ENCODE measurements around the gene LRRC23. TPM values are rescaled to one million over a fixed set of nuclear protein-coding genes. Genes with fewer than 3 reads are reported as not detected.
"Not testable (repeated sequence)": the region's sequence is repeated elsewhere in the genome, so short reads cannot be mapped to it uniquely, and the experiment has no call there.

LRRC23 gene
- polyA plus RNA-seq, 10 donors, result 8.4 to 11.7 (median 10.2) TPM

GRCh38 chr12:6872073-6873048 is 32.3 kb upstream of the LRRC23 start:
- DNase-seq, result peak; percentile 84 to 94 (median 90)

DNA sequence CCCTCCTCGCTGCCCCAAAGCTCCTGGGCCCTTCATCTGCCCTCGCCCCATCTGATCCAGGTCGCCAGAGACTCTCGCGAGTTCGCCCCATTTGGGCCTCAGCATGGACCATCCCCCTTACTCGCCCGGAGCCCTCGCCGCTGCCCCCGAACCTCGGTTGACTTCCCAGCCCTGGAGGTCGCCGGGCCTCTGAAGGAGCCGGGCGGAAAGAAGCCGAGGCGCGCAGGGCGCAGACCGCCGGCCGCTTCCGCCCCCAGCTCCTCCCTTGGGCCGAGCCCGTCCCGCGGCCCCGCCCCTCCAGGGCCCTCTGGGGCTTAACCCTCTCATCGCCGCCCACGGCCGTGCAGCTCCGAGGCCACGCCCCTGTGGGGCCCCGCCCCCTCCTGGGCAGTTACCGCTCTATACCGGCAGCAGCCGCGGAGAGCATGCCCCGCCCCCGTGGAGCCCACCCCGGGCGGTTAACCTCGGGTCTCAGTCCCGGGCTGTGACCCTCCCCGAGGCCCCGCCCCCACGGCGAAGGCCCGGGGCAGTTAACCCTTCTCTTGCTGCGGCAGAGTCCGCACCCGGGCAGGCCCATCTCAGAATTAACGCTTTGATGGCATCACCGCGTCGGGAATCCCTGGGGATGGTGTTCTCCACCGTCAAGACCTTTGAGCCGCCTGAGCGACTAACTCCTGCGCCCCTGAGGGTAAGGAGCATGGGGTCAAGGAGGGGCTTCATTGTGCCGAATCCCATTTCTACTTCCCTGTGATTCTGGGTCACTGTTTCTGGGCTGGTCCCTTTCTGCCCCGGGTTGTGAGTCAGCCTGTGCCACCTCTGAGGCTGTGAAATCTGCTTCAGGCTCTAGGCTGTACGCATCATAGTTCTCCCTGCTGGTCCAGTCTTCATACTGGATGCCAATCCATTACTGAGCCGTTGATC is 31.3 kb upstream of the LRRC23 start, which contains the start of gene SPSB2:
TSS of gene SPSB2 (minus strand) at position 210 of the 921 bp plus-strand sequence. CDS start 402 bp downstream, outside the sequence.
- peak; percentile 93 to 98 (median 97) for DNase-seq

- DNase-seq, result not testable (repeated sequence)
These were observed 30.6 kb upstream of the LRRC23 start for GRCh38 chr12:6874015-6874368.

DNA sequence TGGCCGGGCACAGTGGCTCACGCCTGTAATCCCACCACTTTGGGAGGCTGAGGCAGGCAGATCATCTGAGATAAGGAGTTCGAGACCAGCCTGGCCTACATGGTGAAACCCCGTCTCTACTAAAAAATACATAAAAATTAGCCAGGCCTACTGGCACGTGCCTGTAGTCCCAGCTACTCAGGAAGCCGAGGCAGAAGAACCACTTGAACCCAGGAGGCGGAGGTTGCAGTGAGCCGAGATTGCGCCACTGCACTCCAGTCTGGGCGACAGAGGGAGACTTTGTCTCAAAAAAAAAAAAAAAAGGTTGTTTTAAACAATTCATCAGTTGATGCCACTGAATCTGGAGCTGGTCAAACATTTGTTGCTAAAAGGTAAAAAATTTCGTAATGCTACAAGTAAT is 24.8 kb upstream of the LRRC23 start:
- not testable (repeated sequence) for DNase-seq

DNA sequence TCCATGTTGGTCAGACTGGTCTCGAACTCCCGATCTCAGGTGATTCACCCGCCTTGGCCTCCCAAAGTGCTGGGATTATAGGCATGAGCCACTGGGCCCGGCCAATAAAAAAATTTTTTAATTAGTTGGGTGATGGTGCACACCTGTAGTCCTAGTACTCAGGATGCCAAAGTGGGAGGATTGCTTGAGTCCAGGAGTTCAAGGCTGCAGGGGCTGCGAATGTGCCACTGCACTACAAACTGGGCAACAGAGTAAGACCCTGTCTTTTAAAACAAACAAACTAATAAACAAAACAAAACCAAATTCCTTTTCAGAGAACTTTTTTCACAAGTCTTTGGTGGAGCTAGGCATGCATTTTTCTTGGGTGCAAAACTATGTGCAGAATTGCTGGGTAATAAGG is 21.4 kb upstream of the LRRC23 start:
- no peak for DNase-seq

DNA sequence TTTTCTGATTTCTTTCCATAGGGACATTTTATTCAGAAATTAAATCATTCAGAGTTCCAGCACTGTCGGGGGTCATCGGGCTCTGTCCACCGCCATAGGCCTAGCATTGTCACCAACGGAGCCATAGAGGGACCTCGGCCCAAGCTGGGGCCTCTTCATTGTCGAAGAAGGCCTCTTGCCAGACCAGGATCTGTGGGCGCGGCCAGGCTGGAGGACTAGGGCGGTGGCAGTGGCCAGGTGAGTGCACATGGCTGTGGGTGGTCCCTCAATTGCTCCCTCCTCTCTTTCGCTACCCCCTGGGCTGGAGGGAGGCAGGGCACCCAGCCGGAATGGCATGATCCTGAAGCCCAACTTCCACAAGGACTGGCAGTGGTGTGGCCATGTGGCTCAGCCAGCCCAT is 20.9 kb upstream of the LRRC23 start:
- no peak for DNase-seq

GRCh38 chr12:6884539-6884938 is 20.1 kb upstream of the LRRC23 start:
- no peak for DNase-seq

DNA sequence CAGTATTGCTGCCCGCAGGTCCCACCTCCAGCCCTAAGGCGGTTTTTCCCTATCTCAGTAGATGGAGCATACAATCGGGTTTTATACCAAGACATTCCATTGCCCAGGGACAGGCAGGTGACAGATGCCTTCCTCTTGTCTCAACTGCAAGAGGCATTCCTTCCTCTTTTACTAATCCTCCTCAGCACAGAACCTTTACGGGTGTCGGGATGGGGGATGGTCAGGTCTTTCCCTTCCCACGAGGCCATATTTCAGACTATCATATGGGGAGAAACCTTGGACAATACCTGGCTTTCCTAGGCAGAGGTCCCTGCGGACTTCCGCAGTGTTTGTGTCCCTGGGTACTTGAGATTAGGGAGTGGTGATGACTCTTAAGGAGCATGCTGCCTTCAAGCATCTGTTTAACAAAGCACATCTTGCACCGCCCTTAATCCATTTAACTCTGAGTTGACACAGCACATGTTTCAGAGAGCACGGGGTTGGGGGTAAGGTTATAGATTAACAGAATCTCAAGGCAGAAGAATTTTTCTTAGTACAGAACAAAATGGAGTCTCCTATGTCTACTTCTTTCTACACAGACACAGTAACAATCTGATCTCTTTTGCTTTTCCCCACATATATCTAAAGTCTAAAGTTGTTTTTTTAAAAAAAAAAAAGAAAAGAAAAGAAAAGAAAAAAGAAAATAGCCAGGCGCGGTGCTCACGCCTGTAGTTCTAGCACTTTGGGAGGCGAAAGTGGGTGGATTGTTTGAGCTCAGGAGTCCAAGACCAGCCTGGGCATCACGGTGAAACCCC is 18.2 kb upstream of the LRRC23 start:
- not testable (repeated sequence) for DNase-seq

DNA sequence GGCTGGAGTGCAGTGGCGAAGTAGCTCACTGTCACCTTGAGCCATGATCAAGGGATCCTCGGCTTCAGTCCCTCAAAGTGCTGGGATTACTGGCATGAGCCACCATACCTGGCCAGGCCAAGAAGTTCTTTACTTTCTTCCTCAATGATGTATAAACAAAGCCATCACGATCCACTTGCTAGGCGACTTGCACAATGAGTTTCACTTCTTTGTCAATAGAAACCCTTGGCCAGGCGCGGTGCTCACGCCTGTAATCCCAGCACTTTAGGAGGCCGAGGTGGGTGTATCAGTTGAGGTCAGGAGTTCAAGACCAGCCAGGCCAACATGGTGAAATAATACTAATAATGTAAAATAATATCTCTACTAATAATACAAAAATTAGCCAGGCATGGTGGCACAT is 17.2 kb upstream of the LRRC23 start:
- DNase-seq, result no peak

GRCh38 chr12:6888360-6888759 is 16.3 kb upstream of the LRRC23 start:
- no peak for DNase-seq

DNA sequence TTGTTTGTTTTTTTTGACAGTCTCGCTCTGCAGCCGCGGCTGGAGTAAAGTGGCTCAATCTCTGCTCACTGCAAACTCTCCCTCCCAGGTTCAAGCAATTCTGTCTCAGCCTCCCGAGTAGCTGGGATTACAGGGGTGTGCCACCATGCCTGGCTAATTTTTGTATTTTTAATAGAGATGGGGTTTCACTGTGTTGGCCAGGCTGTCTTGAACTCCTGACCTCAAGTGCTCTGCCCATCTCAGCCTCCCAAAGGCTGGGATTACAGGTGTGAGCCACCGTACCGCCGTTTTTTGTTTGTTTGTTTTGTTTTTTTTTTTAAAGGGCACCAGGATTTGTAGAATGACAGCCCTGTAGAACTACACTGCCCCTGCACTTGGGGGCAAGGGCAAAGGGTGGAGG is 15.8 kb upstream of the LRRC23 start:
- DNase-seq, result not testable (repeated sequence)

DNA sequence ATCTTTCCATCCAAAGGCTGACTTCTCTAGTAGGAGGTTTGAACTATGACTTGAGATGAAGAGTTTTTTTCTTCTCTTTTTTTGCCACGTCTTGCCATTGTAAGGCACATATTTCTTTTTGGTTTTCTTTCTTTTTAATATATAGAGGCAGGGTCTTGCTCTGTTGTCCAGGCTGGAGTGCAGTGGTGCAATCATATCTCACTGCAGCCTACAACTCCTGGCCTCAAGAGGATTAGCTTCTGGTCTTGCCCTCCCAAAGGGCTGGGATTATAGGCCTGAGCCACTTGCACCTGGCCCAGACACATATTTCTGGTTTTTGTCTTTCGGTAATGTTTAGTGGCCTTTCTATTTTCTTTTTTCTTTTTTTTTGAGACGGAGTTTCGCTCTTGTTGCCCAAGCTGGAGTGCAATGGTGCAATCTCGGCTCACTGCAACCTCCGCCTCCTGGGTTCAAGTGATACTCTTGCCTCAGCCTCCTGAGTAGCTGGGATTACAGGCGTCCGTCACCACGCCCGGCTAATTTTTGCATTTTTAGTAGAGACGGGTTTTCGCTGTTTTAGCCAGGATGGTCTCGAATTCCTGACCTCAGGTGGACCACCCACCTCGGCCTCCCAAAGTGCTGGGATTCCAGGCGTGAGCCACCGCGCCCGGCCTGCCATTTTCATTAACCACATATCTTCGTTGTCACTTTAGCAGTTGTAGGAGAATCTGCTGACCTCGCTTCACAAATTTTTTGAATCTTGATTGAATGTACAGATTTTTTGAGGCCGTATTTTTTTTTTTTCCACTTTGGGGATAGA is 14.6 kb upstream of the LRRC23 start:
- not testable (repeated sequence) for DNase-seq

DNA sequence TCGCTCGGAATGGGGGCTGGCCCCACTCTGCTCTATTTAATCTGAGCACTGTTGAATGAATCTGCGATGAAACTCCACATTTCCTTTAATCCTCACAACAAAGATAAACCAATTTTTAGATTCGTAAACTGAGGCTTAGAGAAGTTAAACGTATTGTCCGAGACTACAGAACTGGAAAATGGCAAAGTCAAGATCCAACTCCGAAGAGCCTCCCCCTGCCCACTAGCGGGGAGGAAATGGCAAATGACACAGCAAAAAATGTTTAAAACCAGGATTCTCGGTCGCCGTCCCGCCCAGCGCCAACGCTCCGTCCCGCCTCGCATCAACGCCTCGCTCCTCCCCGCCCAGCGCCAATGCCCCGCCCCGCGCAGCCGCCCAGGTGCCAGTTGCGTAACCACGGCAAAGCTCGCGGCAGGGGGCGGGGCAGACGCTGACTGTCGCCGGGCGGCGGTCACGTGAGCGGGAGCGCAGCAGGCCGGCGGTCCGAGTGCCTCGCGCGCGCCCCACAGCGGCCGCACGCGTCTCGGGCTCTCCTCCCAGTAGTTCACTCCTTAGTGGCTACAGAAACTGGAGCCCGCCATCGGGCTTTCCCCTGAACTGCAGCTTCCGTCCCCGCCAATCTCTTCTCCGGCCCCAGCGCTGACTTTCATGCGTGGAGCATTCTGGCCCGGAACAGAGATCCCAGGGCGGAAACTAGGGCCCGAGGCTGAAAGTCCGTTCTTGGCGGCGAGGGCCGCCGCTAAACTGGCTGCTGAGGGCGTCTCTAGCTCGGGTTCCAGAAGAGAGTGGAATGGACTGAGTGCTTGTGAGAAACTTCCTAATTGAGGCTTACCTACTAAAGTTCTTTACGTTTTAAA is 13.6 kb upstream of the LRRC23 start:
- DNase-seq, result peak; percentile 98 to 99 (median 99)

- DNase-seq, result no peak
These were observed 13.0 kb upstream of the LRRC23 start for GRCh38 chr12:6891646-6892001.

DNA sequence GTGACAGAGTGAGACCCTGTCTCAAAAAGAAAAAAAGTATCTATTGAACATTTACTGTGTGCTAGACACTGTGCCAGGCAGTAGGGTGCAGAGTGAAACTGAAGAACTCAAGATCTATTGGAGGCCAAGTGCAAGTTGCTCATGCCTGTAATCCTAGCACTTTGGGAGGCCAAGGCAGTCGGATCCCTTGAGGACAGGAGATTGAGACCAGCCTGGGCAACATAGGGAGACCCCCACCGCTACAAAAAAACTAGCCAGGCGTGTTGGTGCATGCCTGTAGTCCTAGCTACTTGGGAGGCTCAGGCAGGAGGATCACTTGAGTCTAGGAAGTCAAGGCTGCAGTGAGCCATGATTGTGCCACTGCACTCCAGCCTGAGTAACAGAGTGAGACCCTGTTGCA is 11.9 kb upstream of the LRRC23 start:
- DNase-seq, result not testable (repeated sequence)

- DNase-seq, result no peak
These were observed 10.3 kb upstream of the LRRC23 start for GRCh38 chr12:6894321-6894720.

GRCh38 chr12:6896846-6897435 is 7.7 kb upstream of the LRRC23 start:
- DNase-seq, result no peak

DNA sequence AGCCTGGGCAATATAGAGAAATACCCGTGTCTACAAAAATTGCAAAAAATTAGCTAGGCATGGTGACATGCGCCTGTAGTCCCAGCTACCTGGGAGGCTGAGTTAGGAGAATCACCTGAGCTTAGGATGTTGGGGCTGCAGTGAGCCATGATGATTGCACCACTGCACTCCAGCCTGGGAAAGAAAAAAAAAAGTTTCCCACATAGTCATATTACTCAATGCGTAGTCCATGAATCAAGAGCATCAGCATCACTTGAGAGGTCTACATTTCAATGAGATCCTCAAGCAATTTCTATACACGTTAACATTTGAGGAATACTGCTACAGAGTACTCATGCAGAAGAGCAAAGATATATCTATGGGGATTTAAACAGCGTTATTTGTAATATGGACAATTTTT is 5.2 kb upstream of the LRRC23 start:
- no peak for DNase-seq

DNA sequence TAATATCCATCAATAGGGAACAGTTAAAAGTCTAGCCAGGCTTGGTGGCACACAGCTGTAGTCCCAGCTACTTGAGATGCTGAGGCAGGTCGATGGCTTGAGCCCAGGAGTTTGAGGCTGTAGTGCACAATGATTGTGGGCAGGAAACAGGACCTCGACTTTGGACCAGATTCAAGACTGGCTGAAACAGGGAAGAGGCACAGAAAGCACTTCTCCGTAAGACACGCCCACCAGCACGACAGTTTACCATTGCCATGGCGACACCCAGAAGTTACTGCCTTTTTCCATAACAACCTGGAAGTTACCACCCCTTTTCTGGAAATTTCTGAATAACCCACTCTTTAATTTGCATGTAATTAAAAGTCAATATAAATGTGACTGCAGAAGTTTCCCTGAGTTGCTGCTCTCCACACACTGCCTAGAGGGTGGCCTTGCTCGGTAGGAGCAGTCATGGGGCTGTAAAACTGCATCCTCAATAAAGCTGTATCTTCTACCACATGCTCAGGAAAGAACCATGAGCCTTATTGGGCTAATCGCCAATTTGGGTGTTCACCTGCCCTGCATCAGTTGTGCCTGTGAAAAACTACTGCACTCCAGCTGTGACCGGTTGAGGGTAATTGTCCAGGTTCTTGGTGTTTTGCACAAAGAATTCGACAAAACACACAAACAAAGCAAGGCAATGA is 4.6 kb upstream of the LRRC23 start:
- peak in 2 of 3 donors; percentile 49 to 59 for DNase-seq
